HUES6 (cell line): ENCODE measurements around the gene ATXN7L1.

Experiments used
- H3K27ac ChIP-seq: 2 replicates; pipeline ENCODE4 v1.7.0; 2013; ENCODE audit warnings: low read depth, mild to moderate bottlenecking, low read length, inconsistent platforms
- H3K27me3 ChIP-seq: 2 replicates; pipeline ENCODE4 v1.6.1; 2013; ENCODE audit warnings: low read length; ENCODE audit not compliant: control insufficient read depth, insufficient read depth
- H3K36me3 ChIP-seq: 2 replicates; pipeline ENCODE4 v1.6.1; 2013; ENCODE audit warnings: low read length; ENCODE audit not compliant: control insufficient read depth, insufficient read depth
- H3K4me1 ChIP-seq: 2 replicates; pipeline ENCODE4 v1.6.1; 2013; ENCODE audit warnings: low read length; ENCODE audit not compliant: control insufficient read depth, insufficient read depth
- H3K4me3 ChIP-seq: 2 replicates; pipeline ENCODE4 v1.5.1; 2013; ENCODE audit warnings: low read depth, low read length
- H3K9ac ChIP-seq: one replicate; pipeline ENCODE4 v1.6.1; 2013; ENCODE audit warnings: mild to moderate bottlenecking, low read length
- H3K9me3 ChIP-seq: 2 replicates; pipeline ENCODE4 v1.6.1; 2013; ENCODE audit warnings: low read depth, low read length; ENCODE audit not compliant: control insufficient read depth, insufficient read depth

Gene ATXN7L1

DNA sequence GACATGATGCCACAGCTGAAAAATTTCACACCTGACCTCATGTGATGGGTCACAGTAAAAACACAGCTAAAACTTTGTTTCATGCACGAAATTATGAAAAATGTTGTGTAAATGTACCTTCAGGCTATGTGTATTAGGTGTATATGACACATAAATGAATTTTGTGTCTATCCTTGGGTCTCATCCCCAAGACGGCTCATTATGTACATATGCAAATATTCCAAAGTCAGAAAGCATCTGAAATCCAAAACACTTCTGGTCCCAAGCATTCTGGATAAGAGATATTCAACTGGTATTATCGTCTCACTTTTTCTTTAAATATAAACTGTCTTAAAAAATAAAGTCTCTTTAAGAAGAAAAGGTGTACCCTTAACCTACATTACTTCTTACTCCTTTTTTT, 145.4 kb downstream of the ATXN7L1 start:
- H3K4me3 ChIP-seq, result no peak overlapping the region
- H3K27me3 ChIP-seq, result no peaks in the 10 kb centered on the region
- no peak overlapping the region for H3K27ac ChIP-seq
- H3K9ac ChIP-seq, result no peak overlapping the region
- H3K9me3 ChIP-seq, result no peaks in the 10 kb centered on the region
- H3K4me1 ChIP-seq, result 0 out of 2 replicates have a peak, but pooled peaks cover 2% of the 10 kb centered on the region
- no peaks in the 10 kb centered on the region for H3K36me3 ChIP-seq

GRCh38 chr7:105728028-105728427, 148.4 kb downstream of the ATXN7L1 start:
- no peak overlapping the region for H3K9ac ChIP-seq
- no peaks in the 10 kb centered on the region for H3K36me3 ChIP-seq
- no peak overlapping the region for H3K27ac ChIP-seq
- H3K4me3 ChIP-seq, result no peak overlapping the region
- peaks cover 6% of the 10 kb centered on the region for H3K4me1 ChIP-seq
- H3K9me3 ChIP-seq, result no peaks in the 10 kb centered on the region
- no peaks in the 10 kb centered on the region for H3K27me3 ChIP-seq

DNA sequence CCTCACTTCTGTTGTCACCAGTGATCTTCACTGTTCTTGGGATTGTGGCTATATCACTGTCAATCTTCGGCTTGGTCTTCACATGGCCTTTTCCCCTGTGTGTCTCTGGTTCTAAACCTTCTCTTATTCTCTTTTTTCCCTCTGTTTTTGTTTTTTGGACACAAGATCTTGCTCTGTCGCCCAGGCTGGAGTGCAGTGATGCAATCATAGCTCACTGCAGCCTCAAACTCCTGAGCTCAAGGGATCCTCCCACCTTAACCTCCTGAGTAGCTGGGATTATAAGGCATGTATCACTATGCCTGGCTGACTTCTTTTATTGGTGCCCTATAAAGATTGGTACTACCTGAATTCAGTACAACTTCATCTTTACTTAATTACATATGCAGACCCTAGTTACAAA, 151.7 kb downstream of the ATXN7L1 start:
- Histone ChIP-seq H3K27me3 (no peaks in the 10 kb centered on the region), H3K27ac (no peak overlapping the region), H3K36me3 (no peaks in the 10 kb centered on the region), H3K4me1 (peaks cover 25% of the 10 kb centered on the region), H3K4me3 (no peak overlapping the region), H3K9me3 (no peaks in the 10 kb centered on the region), H3K9ac (no peak overlapping the region)

DNA sequence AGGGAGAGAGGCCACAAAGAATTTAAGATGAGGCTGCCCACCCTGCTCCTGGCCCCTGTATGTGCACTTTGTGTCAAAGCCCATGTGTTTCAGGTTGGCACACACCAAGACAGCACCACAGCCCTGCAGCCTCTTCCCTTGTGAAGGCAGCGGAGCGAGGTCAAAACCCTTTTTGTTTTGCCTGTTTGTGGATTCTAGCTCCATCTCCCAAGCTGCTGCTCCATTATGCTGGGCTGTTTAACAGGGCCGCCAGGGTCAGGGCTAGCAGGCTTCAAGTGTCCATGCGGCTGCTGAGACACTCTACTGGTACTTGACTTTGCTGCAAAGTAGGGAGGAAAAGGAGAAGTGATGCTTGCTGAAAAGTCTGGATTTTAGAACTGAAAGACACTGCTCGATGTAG, 152.8 kb downstream of the ATXN7L1 start:
- Histone ChIP-seq H3K9ac (no peak overlapping the region), H3K9me3 (no peaks in the 10 kb centered on the region), H3K4me3 (no peak overlapping the region), H3K4me1 (peaks cover 36% of the 10 kb centered on the region), H3K36me3 (no peaks in the 10 kb centered on the region), H3K27ac (no peak overlapping the region), H3K27me3 (no peaks in the 10 kb centered on the region)

GRCh38 chr7:105721571-105722104, 154.8 kb downstream of the ATXN7L1 start:
- no peaks in the 10 kb centered on the region for H3K27me3 ChIP-seq
- no peak overlapping the region for H3K9ac ChIP-seq
- H3K27ac ChIP-seq, result no peak overlapping the region
- H3K36me3 ChIP-seq, result no peaks in the 10 kb centered on the region; the same call in 1 of the 2 replicates
- H3K4me3 ChIP-seq, result no peak overlapping the region
- no peaks in the 10 kb centered on the region for H3K9me3 ChIP-seq
- H3K4me1 ChIP-seq, result peaks cover 40% of the 10 kb centered on the region

DNA sequence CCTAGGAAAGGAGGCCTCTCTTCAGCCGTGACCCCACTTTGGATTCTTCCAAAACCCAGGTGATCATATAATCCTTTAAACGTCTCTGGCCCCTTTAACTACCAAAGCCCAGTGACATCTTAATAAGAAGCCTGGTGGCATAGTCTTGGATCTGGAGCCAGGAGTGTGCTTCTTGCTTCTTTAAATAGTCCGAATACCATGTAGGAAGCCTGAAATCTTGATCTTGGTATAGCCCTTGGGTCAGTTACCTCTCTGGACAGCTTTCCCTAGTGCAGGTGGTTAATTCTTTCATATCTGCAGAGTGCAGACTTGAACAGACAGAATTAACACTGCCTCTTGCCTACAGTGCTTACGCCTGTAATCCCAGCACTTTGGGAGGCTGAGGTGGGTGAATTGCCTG, 156.5 kb downstream of the ATXN7L1 start:
- Histone ChIP-seq H3K9ac (no peak overlapping the region), H3K27ac (no peak overlapping the region), H3K27me3 (no peaks in the 10 kb centered on the region), H3K36me3 (peaks cover 6% of the 10 kb centered on the region; the same call in 1 of the 2 replicates), H3K9me3 (peaks cover 8% of the 10 kb centered on the region), H3K4me3 (no peak overlapping the region), H3K4me1 (peaks cover 40% of the 10 kb centered on the region)

DNA sequence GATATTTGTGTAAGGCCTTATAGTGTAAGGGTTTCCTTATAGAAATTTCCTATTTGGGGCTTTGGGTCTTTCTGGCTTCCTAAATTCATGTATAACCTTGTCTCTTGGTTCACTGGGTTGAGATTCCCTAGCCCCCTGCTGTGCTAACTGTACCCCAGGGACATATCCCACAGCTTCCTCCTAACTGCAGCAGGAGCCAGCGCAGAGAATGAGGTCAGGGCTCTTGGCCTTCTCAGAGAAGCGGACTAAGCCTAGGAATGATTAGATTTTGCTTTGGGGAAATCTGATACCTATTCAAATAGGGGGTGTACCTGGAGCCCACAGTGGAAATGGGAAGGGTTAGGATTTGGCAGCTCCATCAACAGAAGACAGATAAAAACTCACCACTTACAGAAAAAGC, 157.0 kb downstream of the ATXN7L1 start:
- H3K27ac ChIP-seq, result no peak overlapping the region
- peaks cover 9% of the 10 kb centered on the region; the same call in 1 of the 2 replicates for H3K36me3 ChIP-seq
- H3K27me3 ChIP-seq, result no peaks in the 10 kb centered on the region
- peaks cover 11% of the 10 kb centered on the region for H3K9me3 ChIP-seq
- no peak overlapping the region for H3K4me3 ChIP-seq
- peaks cover 40% of the 10 kb centered on the region for H3K4me1 ChIP-seq
- no peak overlapping the region for H3K9ac ChIP-seq

DNA sequence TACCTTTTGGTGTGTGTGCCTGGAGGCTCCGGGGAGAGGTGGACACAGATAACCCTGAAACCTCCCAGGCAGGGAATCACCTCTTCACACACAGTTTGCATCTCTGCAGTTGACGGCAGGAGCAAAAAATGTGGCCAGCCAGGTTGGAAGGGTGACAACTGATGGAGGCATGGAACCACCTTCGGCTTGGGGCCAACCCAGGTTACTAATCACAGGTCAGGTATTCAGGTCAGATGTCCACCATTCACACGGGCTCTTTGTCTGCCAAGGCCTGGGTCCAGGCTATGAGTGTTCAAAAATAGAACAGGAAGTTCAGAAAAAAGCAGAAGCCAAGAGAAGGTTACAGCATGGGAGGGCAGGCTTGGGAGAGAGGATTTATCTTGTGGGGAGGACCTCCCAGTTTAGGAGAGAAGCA, 157.9 kb downstream of the ATXN7L1 start:
- Histone ChIP-seq H3K9ac (no peak overlapping the region), H3K4me1 (peaks cover 36% of the 10 kb centered on the region), H3K4me3 (no peak overlapping the region), H3K9me3 (peaks cover 17% of the 10 kb centered on the region), H3K36me3 (peaks cover 11% of the 10 kb centered on the region; the same call in 1 of the 2 replicates), H3K27ac (no peak overlapping the region), H3K27me3 (no peaks in the 10 kb centered on the region)

- H3K4me1 ChIP-seq, result peaks cover 18% of the 10 kb centered on the region
- no peak overlapping the region for H3K9ac ChIP-seq
Measured at GRCh38 chr7:105715528-105715927, 160.9 kb downstream of the ATXN7L1 start.

DNA sequence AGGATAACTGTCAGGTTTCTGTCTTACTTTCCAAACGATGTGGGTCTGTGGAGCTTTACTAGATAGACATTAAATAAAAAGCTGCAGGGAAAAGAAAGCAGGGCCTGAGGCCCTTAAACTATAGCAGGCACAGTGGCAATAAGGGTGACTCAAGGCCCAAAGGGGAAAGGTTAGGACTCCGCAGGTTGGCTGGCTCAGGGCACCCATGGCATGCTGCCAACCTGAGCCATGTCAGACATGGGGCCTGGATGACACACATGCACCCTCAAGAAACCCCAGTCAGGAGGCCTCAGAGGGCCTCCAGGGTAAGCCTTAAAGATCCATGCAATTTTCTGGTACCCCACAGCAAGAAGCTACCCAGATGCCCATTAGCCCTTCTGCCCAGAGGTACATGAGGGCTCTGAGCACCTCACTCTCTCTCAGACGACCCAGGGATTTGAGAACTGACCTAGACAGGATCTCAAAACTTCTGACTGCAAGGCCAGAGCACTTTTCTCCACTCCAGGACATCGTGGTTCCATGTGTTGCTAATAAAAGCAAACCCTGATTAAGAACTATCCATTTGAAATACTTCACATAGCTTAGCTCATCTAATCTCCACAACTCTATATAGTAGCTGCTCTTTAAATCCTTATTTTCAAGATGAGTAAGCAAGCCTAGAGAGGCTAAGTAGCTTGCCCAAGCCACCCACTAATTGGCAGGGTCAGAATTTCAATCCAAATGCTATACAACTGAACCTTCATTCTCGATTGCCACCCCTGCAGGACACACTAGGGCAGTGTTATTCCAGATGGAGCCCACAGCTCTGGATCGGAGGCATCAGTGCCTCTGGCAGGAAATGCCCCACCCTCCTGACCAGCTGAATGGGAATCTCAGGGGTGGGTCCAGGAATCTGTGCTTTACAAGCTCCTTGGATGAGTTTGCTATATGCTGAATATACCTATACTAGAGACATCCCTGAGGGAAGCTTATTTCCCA, 162.6 kb downstream of the ATXN7L1 start:
- Histone ChIP-seq H3K9me3 (peaks cover 56% of the 10 kb centered on the region), H3K4me1 (peaks cover 6% of the 10 kb centered on the region), H3K4me3 (no peak overlapping the region), H3K36me3 (peaks cover 25% of the 10 kb centered on the region), H3K27ac (no peak overlapping the region), H3K9ac (no peak overlapping the region), H3K27me3 (no peaks in the 10 kb centered on the region)

More at GRCh38 chr7:105715528-105715927, 160.9 kb downstream of the ATXN7L1 start:
- Histone ChIP-seq H3K27ac (no peak overlapping the region), H3K4me3 (no peak overlapping the region), H3K27me3 (no peaks in the 10 kb centered on the region), H3K36me3 (peaks cover 25% of the 10 kb centered on the region), H3K9me3 (peaks cover 46% of the 10 kb centered on the region)

DNA sequence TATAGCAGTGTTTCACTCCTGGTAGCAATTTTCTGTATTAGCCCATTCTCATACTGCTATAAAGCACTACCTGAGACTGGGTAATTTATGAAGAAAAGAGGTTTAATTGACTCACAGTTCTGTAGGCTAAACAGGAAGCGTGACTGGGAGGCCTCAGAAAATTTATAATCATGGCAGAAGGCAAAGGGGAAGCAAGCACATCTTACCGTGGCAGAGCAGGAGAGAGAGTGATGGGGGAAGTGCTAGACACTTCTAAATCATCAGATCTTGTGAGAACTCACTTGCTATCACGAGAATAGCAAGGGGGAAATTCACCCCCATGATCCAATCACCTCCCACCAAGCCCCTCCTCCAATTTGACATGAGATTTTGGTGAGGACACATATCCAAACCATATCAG, 163.5 kb downstream of the ATXN7L1 start:
- H3K27ac ChIP-seq, result no peak overlapping the region
- H3K9me3 ChIP-seq, result peaks cover 56% of the 10 kb centered on the region
- H3K36me3 ChIP-seq, result peaks cover 29% of the 10 kb centered on the region
- H3K4me3 ChIP-seq, result no peak overlapping the region
- H3K4me1 ChIP-seq, result peaks cover 3% of the 10 kb centered on the region; the same call in 1 of the 2 replicates
- no peak overlapping the region for H3K9ac ChIP-seq
- no peaks in the 10 kb centered on the region for H3K27me3 ChIP-seq
